Measurements from ENCODE around the gene TLCD3A. TPM values are rescaled to one million over a fixed set of nuclear protein-coding genes. Genes with fewer than 3 reads are reported as not detected.

Gene TLCD3A
- total RNA-seq, 1 donor from 2014 or later: 8.9 TPM

GRCh38 chr17:720706-721539, 11.5 kb upstream of the TLCD3A start:
- no peaks in the 10 kb centered on the region for H3K9me3 ChIP-seq
- no peaks in the 10 kb centered on the region for H3K36me3 ChIP-seq
- no peak for DNase-seq
- no peak overlapping the region for H3K27ac ChIP-seq
- TF ChIP-seq CTCF (IDR thresholded peaks at IDR 0.05): no peak
- no peak overlapping the region for H3K4me3 ChIP-seq
- ATAC-seq: no peak
- H3K27me3 ChIP-seq (ENCODE audit: low read depth): no peaks in the 10 kb centered on the region
- peaks cover 11% of the 10 kb centered on the region for H3K4me1 ChIP-seq
- intact Hi-C loops (cut with DNase I): no loop called here

GRCh38 chr17:721540-721937, 10.9 kb upstream of the TLCD3A start:
- Histone ChIP-seq H3K4me3 (no peak overlapping the region), H3K27ac (no peak overlapping the region), H3K27me3 (ENCODE audit: low read depth) (no peaks in the 10 kb centered on the region), H3K4me1 (peaks cover 5% of the 10 kb centered on the region), H3K36me3 (no peaks in the 10 kb centered on the region), H3K9me3 (no peaks in the 10 kb centered on the region)
- no peak for TF ChIP-seq CTCF (IDR thresholded peaks at IDR 0.05)
- intact Hi-C loops (cut with DNase I): no loop called here
- ATAC-seq (no peak), DNase-seq (no peak)

GRCh38 chr17:725084-725483, 7.3 kb upstream of the TLCD3A start:
- intact Hi-C loops (cut with DNase I): no loop called here
- H3K27ac ChIP-seq: no peak overlapping the region
- no peaks in the 10 kb centered on the region for H3K27me3 ChIP-seq (ENCODE audit: low read depth)
- TF ChIP-seq CTCF (IDR thresholded peaks at IDR 0.05): no peak
- no peaks in the 10 kb centered on the region for H3K9me3 ChIP-seq
- no peaks in the 10 kb centered on the region for H3K4me1 ChIP-seq
- H3K4me3 ChIP-seq: no peak overlapping the region
- H3K36me3 ChIP-seq: no peaks in the 10 kb centered on the region
- ATAC-seq: no peak
- no peak for DNase-seq

- Histone ChIP-seq H3K36me3 (no peaks in the 10 kb centered on the region), H3K9me3 (no peaks in the 10 kb centered on the region), H3K4me3 (no peak overlapping the region), H3K27ac (peak overlapping the region; percentile 56), H3K4me1 (no peaks in the 10 kb centered on the region), H3K27me3 (ENCODE audit: low read depth) (no peaks in the 10 kb centered on the region)
- intact Hi-C loops (cut with DNase I): no loop called here
- DNase-seq (no peak), ATAC-seq (peak; percentile 84 to 87)
- TF ChIP-seq CTCF (IDR thresholded peaks at IDR 0.05): no peak
These were observed 6.7 kb upstream of the TLCD3A start for GRCh38 chr17:725746-726145.

GRCh38 chr17:726271-726919, 6.0 kb upstream of the TLCD3A start:
- Histone ChIP-seq H3K4me3 (no peak overlapping the region), H3K36me3 (no peaks in the 10 kb centered on the region), H3K9me3 (no peaks in the 10 kb centered on the region), H3K27ac (peak overlapping the region; percentile 56), H3K4me1 (peaks cover 3% of the 10 kb centered on the region), H3K27me3 (ENCODE audit: low read depth) (no peaks in the 10 kb centered on the region)
- no peak for TF ChIP-seq CTCF (IDR thresholded peaks at IDR 0.05)
- ATAC-seq (peak; percentile 39 to 80), DNase-seq (no peak)
- intact Hi-C loops (cut with DNase I): no loop called here
